ENCODE data around the gene SMCO4. TPM values are rescaled to one million over a fixed set of nuclear protein-coding genes. Genes with fewer than 3 reads are reported as not detected.

SMCO4 gene
- total RNA-seq, 4 donors from 2014 or later, result 24.8 to 93.0 (median 40.2) TPM

DNA sequence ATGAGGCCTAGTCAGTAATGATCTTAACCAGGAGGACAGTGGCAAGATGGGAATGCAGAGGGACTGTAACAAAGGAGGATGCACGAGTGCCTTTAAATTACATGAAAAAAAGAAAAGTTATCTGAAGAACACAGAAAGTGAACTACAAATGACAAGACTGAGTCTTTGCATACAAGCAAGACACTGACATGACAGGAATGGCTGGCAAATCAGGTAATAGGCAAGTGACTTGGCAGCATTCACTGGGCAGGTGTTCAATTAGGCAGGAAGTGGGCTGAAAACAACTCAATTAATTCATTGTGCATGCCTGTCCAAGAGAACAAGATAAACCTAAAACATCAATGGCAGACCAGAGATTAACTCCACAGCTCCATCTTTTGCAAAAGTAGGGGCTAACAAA is 24.0 kb downstream of the SMCO4 start:
- no peak for DNase-seq
- no peaks in the 10 kb centered on the region for H3K9me3 ChIP-seq
- no peaks in the 10 kb centered on the region for H3K36me3 ChIP-seq
- no peaks in the 10 kb centered on the region for H3K27me3 ChIP-seq
- TF ChIP-seq CTCF (IDR thresholded peaks at IDR 0.05) (no peak), POLR2A (IDR thresholded peaks at IDR 0.05) (no peak)
- no peak overlapping the region for H3K4me3 ChIP-seq
- H3K27ac ChIP-seq, result no peak overlapping the region
- H3K4me1 ChIP-seq, result peaks cover 0 to 6% (median 0%) of the 10 kb centered on the region in 4 donors

DNA sequence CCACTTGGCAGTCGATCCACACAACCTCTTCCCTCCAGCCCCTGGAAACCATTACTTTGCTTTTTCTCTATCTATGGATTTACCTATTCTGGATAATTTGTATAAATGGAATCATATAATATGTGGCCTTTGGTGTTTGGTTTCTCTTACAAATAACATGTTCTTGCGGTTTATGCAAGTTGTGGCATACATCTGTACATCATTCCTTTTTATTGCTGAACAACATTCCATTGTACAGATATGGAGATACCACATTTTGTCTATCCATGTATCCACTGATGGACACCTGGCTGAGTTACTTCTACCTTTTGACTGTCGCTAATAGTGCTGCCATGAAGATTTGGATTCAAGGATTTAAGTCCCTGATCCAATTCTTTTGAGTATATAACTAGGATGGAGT is 25.1 kb downstream of the SMCO4 start:
- H3K4me1 ChIP-seq, result peaks cover 0 to 6% (median 0%) of the 10 kb centered on the region in 4 donors
- H3K36me3 ChIP-seq, result no peaks in the 10 kb centered on the region
- no peaks in the 10 kb centered on the region for H3K9me3 ChIP-seq
- TF ChIP-seq CTCF (IDR thresholded peaks at IDR 0.05) (no peak), POLR2A (IDR thresholded peaks at IDR 0.05) (no peak)
- DNase-seq, result no peak
- H3K4me3 ChIP-seq, result no peak overlapping the region
- no peak overlapping the region for H3K27ac ChIP-seq
- H3K27me3 ChIP-seq, result no peaks in the 10 kb centered on the region

GRCh38 chr11:93517611-93518010 is 25.6 kb downstream of the SMCO4 start:
- Histone ChIP-seq H3K27me3 (no peaks in the 10 kb centered on the region), H3K4me1 (peaks cover 0 to 6% (median 0%) of the 10 kb centered on the region in 4 donors), H3K9me3 (no peaks in the 10 kb centered on the region), H3K36me3 (no peaks in the 10 kb centered on the region), H3K27ac (no peak overlapping the region), H3K4me3 (no peak overlapping the region)
- TF ChIP-seq POLR2A (IDR thresholded peaks at IDR 0.05), result no peak
- no peak for TF ChIP-seq CTCF (IDR thresholded peaks at IDR 0.05)
- no peak for DNase-seq

DNA sequence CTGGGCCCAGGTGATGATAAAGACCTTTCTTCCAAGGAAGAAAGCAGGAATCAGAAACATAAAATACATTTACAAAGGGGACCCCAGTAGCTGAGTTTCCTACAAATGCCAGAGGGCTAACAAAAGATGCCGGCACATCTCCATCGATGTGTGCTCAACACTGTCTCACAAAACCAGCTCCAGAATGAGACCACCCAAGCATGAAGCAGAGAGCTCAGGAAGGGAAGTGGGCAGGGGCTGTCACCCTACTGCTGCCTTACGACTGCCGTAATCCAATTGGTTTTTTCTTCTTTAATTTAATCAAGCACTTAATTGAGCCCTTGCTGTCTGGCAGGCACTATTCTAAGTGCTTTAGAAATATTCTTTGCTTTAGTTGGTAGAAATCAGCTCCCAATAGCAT is 26.1 kb downstream of the SMCO4 start:
- no peak for DNase-seq
- Histone ChIP-seq H3K27me3 (no peaks in the 10 kb centered on the region), H3K4me3 (no peak overlapping the region)

DNA sequence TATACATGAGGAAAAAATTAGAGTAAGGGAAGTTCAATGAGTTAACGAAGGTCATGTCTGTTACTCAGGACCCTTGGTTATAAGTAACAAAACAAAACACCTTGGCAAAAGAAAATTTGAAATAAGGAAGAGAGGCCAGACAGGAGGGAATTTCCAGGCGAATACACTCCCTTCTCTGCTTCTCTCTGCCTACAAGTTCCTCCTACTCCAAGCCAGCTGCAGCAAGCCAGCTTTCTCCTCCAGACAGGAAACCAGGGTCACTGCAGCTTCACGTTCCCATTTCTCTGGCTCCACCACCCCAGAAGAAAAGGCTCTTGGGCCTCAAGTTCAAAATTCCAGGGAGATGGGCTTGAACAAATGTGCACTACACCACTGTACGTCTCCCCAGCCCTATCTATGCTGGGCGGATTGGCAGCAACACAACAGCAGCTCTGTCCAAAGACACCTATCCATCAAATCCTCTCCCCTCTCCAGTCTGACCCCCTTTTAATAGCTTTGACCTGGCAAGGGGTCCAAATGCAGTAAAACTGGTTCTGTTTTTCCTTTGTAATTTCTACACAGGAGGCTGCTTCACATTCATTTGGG is 27.7 kb downstream of the SMCO4 start:
- no peaks in the 10 kb centered on the region for H3K4me1 ChIP-seq
- H3K27me3 ChIP-seq, result no peaks in the 10 kb centered on the region
- DNase-seq, result no peak
- H3K4me3 ChIP-seq, result no peak overlapping the region
- H3K36me3 ChIP-seq, result no peaks in the 10 kb centered on the region
- no peaks in the 10 kb centered on the region for H3K9me3 ChIP-seq
- H3K27ac ChIP-seq, result no peak overlapping the region
- TF ChIP-seq POLR2A (IDR thresholded peaks at IDR 0.05) (no peak), CTCF (IDR thresholded peaks at IDR 0.05) (no peak)

More for the DNA sequence above, 26.1 kb downstream of the SMCO4 start:
- Histone ChIP-seq H3K27ac (no peak overlapping the region), H3K9me3 (no peaks in the 10 kb centered on the region), H3K36me3 (no peaks in the 10 kb centered on the region), H3K4me1 (peaks cover 0 to 6% (median 0%) of the 10 kb centered on the region in 4 donors)
- no peak for TF ChIP-seq POLR2A (IDR thresholded peaks at IDR 0.05)
- TF ChIP-seq CTCF (IDR thresholded peaks at IDR 0.05), result no peak

GRCh38 chr11:93514712-93515111 is 28.5 kb downstream of the SMCO4 start:
- TF ChIP-seq CTCF (IDR thresholded peaks at IDR 0.05) (no peak), POLR2A (IDR thresholded peaks at IDR 0.05) (no peak)
- no peak for DNase-seq
- Histone ChIP-seq H3K4me3 (no peak overlapping the region), H3K9me3 (no peaks in the 10 kb centered on the region), H3K27ac (no peak overlapping the region), H3K27me3 (no peaks in the 10 kb centered on the region), H3K4me1 (no peaks in the 10 kb centered on the region), H3K36me3 (no peaks in the 10 kb centered on the region)

Measured in Peyer's patch (tissue), 4 donors.